Measurements from ENCODE around the gene CES4A.

GRCh38 chr16:67028696-67029253 lies 40.4 kb downstream of the CES4A start, which contains the start of gene CBFB:
- TF ChIP-seq POLR2A (IDR thresholded peaks at IDR 0.05) (peak; percentile 75), CTCF (IDR thresholded peaks at IDR 0.05) (no peak), EP300 (IDR thresholded peaks at IDR 0.05) (no peak)
